HG02938 (cell line): Measurements from ENCODE around the gene FAM219A.
"Not testable (repeated sequence)": the region's sequence is repeated elsewhere in the genome, so short reads cannot be mapped to it uniquely, and the experiment has no call there.

Experiments used
- ATAC-seq: cut with Tn5 transposase; IDR thresholded peaks from one replicate; pipeline ENCODE4 v1.9.1; 2021; ENCODE audit warnings: mild to moderate bottlenecking, moderate library complexity; ENCODE audit not compliant: unreplicated experiment

The FAM219A gene

GRCh38 chr9:34485822-34486221, 27.5 kb upstream of the FAM219A start:
- ATAC-seq, result no peak

- ATAC-seq, result no peak
Measured at GRCh38 chr9:34484678-34485077, 26.3 kb upstream of the FAM219A start.

GRCh38 chr9:34482746-34483145, 24.4 kb upstream of the FAM219A start:
- ATAC-seq, result not testable (repeated sequence)

- not testable (repeated sequence) for ATAC-seq
Measured at GRCh38 chr9:34481620-34482019, 23.2 kb upstream of the FAM219A start.

GRCh38 chr9:34479431-34479866, 21.1 kb upstream of the FAM219A start:
- ATAC-seq, result no peak

GRCh38 chr9:34477541-34477940, 19.2 kb upstream of the FAM219A start:
- ATAC-seq, result no peak

- no peak for ATAC-seq
Measured at GRCh38 chr9:34475097-34475496, 16.7 kb upstream of the FAM219A start.

GRCh38 chr9:34465468-34465867, 7.1 kb upstream of the FAM219A start:
- ATAC-seq, result no peak

- ATAC-seq, result no peak
Measured at GRCh38 chr9:34464571-34464970, 6.2 kb upstream of the FAM219A start.

- ATAC-seq, result no peak
Measured at GRCh38 chr9:34463901-34464232, 5.5 kb upstream of the FAM219A start.

- ATAC-seq, result no peak
Measured at GRCh38 chr9:34463098-34463900, 4.9 kb upstream of the FAM219A start.

- ATAC-seq, result no peak
Measured at GRCh38 chr9:34459941-34460340, 1.6 kb upstream of the FAM219A start.

GRCh38 chr9:34459356-34459755, 986 bp upstream of the FAM219A start:
- ATAC-seq, result no peak

- no peak for ATAC-seq
Measured at GRCh38 chr9:34458959-34459340, 580 bp upstream of the FAM219A start.

GRCh38 chr9:34457266-34458012, 931 bp downstream of the FAM219A start:
- no peak for ATAC-seq

GRCh38 chr9:34456746-34457145, 1.6 kb downstream of the FAM219A start:
- no peak for ATAC-seq

GRCh38 chr9:34456151-34456550, 2.2 kb downstream of the FAM219A start:
- no peak for ATAC-seq

GRCh38 chr9:34454571-34455065, 3.8 kb downstream of the FAM219A start:
- ATAC-seq, result no peak

- no peak for ATAC-seq
Measured at GRCh38 chr9:34452568-34452967, 5.8 kb downstream of the FAM219A start.

GRCh38 chr9:34451545-34451944, 6.8 kb downstream of the FAM219A start:
- ATAC-seq, result no peak

GRCh38 chr9:34451135-34451534, 7.2 kb downstream of the FAM219A start:
- no peak for ATAC-seq

GRCh38 chr9:34450644-34451043, 7.7 kb downstream of the FAM219A start:
- no peak for ATAC-seq
